PC-9 (cell line): ENCODE results near the gene MIA3. TPM values are rescaled to one million over a fixed set of nuclear protein-coding genes. Genes with fewer than 3 reads are reported as not detected.

ENCODE experiments used
- BruUV-seq: library from RNA; stranded (reverse); fragments of 400-500 nt; replicated peaks from 2 replicates; lab custom pipeline; 2021; lab: Mats Ljungman, UMichigan
- CTCF ChIA-PET: fragments of 300-600 bp; sonication (Branson Sonifier 250); formaldehyde crosslinking; loops from one replicate; lab custom pipeline; 2022; ENCODE audit warnings: antibody characterized with exemption; lab: Charles Lee
- POLR2A ChIA-PET: fragments of 300-600 bp; sonication (Branson Sonifier 250); formaldehyde crosslinking; loops from one replicate; lab custom pipeline; 2022; ENCODE audit warnings: antibody characterized with exemption; ENCODE audit not compliant: unreplicated experiment; lab: Charles Lee
- DNase-seq, 2 experiments: peaks; one replicate each; pipeline versions ENCODE4 v3.0.0 to v3.0.0-alpha.2; 2015 to 2022; ENCODE audit warnings: mixed read lengths in 1 of 2
- H2AFZ ChIP-seq: fragments of 200-600 bp; sonication (generic); 2 replicates; pipeline ENCODE4 v1.8.1; 2017; ENCODE audit warnings: antibody characterized with exemption
- H3F3A ChIP-seq: fragments of 200-600 bp; sonication (generic); 2 replicates; pipeline ENCODE4 v1.8.1; 2017; ENCODE audit warnings: antibody characterized with exemption, mild to moderate bottlenecking, low read depth; ENCODE audit not compliant: insufficient read depth
- H3K27ac ChIP-seq: fragments of 200-600 bp; sonication (generic); 2 replicates; pipeline ENCODE4 v1.6.1; 2016; ENCODE audit warnings: mixed run types
- H3K27me3 ChIP-seq: fragments of 200-600 bp; sonication (generic); 2 replicates; pipeline ENCODE4 v1.6.1; 2016; ENCODE audit warnings: low read depth, mixed run types; ENCODE audit not compliant: insufficient read depth
- H3K36me3 ChIP-seq: fragments of 200-600 bp; sonication (generic); 2 replicates; pipeline ENCODE4 v1.6.1; 2016; ENCODE audit warnings: low read depth, mixed run types
- H3K4me1 ChIP-seq: fragments of 200-600 bp; sonication (generic); replicated peaks from 2 replicates; pipeline ENCODE4 v1.6.1; 2016; ENCODE audit warnings: mixed run types; ENCODE audit not compliant: insufficient read depth
- H3K4me2 ChIP-seq: fragments of 200-600 bp; sonication (generic); 2 replicates; pipeline ENCODE4 v1.6.1; 2017; ENCODE audit warnings: mixed run types
- H3K4me3 ChIP-seq: fragments of 200-600 bp; sonication (generic); 2 replicates; pipeline ENCODE4 v1.6.1; 2016; ENCODE audit warnings: mixed run types
- H3K79me2 ChIP-seq: fragments of 200-600 bp; sonication (generic); 2 replicates; pipeline ENCODE4 v1.6.1; 2017; ENCODE audit warnings: low read depth, mixed run types
- H3K9me2 ChIP-seq: fragments of 200-600 bp; sonication (generic); 2 replicates; pipeline ENCODE4 v1.8.1; 2017; ENCODE audit warnings: mild to moderate bottlenecking; ENCODE audit not compliant: insufficient read depth
- H3K9me3 ChIP-seq: fragments of 200-600 bp; sonication (generic); 2 replicates; pipeline ENCODE4 v1.8.1; 2016; ENCODE audit warnings: low read depth; ENCODE audit not compliant: insufficient read depth
- H4K20me1 ChIP-seq: fragments of 200-600 bp; sonication (generic); 2 replicates; pipeline ENCODE4 v1.8.1; 2017; ENCODE audit not compliant: insufficient read depth
- EZH2 ChIP-seq: fragments of 200-600 bp; sonication (generic); IDR thresholded peaks from 2 replicates; pipeline ENCODE4 v1.8.0; 2017; ENCODE audit warnings: antibody characterized with exemption, low read depth
- intact Hi-C: fragments of 100-400 bp; cut with micrococcal nuclease; formaldehyde crosslinking; loops from one replicate; pipeline ENCODE4 v1.10.0; 2022; ENCODE audit not compliant: unreplicated experiment
- total RNA-seq: library from RNA; stranded (reverse); gene quantifications from 2 replicates; pipeline ENCODE4 v1.2.3, GENCODE V29; 2021
- TF ChIP-seq, protein P1 (sequence below): fragments of 200-600 bp; sonication (generic); conservative IDR thresholded peaks from 2 replicates; pipeline ENCODE4 v1.6.1; 2017; ENCODE audit warnings: mixed run types, antibody characterized with exemption, mild to moderate bottlenecking, moderate library complexity

The MIA3 gene
- total RNA-seq, 1 experiment from 2014 or later, result 65.1 TPM

DNA sequence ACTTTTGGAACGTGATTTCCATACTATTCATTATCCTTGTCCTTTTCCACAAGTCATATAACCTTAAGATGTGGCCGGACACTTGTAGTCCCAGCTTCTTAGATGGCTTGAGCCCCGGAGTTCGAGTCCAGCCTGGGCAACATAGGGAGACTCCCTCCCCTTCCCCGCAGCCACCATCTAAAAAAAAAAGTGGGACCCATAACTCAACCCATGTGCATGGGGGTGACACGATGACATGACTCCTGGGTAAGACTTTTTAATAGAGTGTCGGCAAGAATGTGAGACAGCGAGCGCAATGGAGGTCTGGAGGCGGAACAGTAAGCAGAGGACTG, 25.7 kb downstream of the MIA3 start:
- CTCF ChIA-PET, result no interaction called here
- intact Hi-C loops, result loop anchor here (10.0 kb wide), 1 partner anchor 471 kb away; no protein-coding TSS in a partner anchor
- BruUV-seq, result TSS peak; percentile 100

DNA sequence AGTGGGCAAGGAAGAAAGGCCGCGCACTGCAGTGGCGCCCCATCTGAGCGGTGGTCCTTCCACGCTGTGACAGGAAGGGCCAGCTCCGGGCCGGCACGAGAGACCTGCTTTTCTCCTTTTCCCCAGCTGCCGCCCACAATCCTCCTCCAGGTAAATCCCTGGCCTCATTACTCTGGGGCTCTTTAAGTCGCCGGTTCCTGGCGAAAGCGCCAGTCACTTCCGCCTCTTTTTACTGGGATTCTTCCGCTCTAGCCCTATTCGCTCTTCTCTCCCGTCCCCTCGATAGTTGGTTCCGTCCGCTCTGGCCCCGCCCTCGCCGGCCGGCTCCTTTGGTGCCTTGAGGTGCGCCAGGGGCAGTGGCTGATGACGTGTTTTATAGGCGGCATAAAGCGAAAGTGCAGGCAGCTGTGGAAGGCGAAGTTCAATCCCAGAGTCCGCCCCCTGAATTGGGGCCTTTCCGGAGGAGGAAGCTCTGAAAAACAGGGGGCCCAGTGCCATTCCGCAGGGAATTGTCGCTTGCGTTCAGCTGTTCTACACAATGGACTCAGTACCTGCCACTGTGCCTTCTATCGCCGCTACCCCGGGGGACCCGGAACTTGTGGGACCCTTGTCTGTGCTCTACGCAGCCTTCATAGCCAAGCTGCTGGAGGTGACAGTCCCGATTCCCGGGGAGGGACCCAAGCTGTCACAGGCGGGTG, 26.2 kb downstream of the MIA3 start:
- DNase-seq, result peak; percentile 97 to 99
- POLR2A ChIA-PET, result interaction anchor here (0.5 to 0.8 kb wide), 5 partner anchors 19 to 97 kb away, joined by 3 to 5 read pairs (median 4); no protein-coding TSS in a partner anchor
- CTCF ChIA-PET, result no interaction called here
- H3F3A ChIP-seq, result peaks cover 13% of the 10 kb centered on the region; the same call in 1 of the 2 replicates
- no peaks in the 10 kb centered on the region for H4K20me1 ChIP-seq
- peak overlapping the region; percentile 93 for H3K4me2 ChIP-seq
- H2AFZ ChIP-seq, result peak overlapping the region; percentile 93
- peaks cover 19% of the 10 kb centered on the region for H3K79me2 ChIP-seq
- peaks cover 10% of the 10 kb centered on the region; the same call in 1 of the 2 replicates for H3K36me3 ChIP-seq
- no peaks in the 10 kb centered on the region for H3K9me3 ChIP-seq
- H3K9me2 ChIP-seq, result no peaks in the 10 kb centered on the region
- intact Hi-C loops, result loop anchor here (1.0 to 10.0 kb wide), 3 partner anchors 69 to 471 kb away; no protein-coding TSS in a partner anchor
- no peak for TF ChIP-seq EZH2
- TF ChIP-seq, protein P1, sequence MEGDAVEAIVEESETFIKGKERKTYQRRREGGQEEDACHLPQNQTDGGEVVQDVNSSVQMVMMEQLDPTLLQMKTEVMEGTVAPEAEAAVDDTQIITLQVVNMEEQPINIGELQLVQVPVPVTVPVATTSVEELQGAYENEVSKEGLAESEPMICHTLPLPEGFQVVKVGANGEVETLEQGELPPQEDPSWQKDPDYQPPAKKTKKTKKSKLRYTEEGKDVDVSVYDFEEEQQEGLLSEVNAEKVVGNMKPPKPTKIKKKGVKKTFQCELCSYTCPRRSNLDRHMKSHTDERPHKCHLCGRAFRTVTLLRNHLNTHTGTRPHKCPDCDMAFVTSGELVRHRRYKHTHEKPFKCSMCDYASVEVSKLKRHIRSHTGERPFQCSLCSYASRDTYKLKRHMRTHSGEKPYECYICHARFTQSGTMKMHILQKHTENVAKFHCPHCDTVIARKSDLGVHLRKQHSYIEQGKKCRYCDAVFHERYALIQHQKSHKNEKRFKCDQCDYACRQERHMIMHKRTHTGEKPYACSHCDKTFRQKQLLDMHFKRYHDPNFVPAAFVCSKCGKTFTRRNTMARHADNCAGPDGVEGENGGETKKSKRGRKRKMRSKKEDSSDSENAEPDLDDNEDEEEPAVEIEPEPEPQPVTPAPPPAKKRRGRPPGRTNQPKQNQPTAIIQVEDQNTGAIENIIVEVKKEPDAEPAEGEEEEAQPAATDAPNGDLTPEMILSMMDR, result no peak
- no peaks in the 10 kb centered on the region for H3K27me3 ChIP-seq
- H3K27ac ChIP-seq, result peak overlapping the region; percentile 83
- peaks cover 15% of the 10 kb centered on the region for H3K4me1 ChIP-seq
- peak overlapping the region; percentile 94 for H3K4me3 ChIP-seq
- no TSS peak for BruUV-seq

More for the DNA sequence above, 25.7 kb downstream of the MIA3 start:
- H3K79me2 ChIP-seq, result peaks cover 19% of the 10 kb centered on the region
- no peaks in the 10 kb centered on the region for H4K20me1 ChIP-seq
- no peaks in the 10 kb centered on the region for H3K9me2 ChIP-seq
- peak overlapping the region; percentile 74 for H3K4me2 ChIP-seq
- H3K27ac ChIP-seq, result peak overlapping the region; percentile 83
- H2AFZ ChIP-seq, result peak overlapping the region; percentile 82
- peaks cover 12% of the 10 kb centered on the region; the same call in 1 of the 2 replicates for H3K36me3 ChIP-seq
- TF ChIP-seq, protein P1, result no peak
- TF ChIP-seq EZH2, result no peak
- no peaks in the 10 kb centered on the region for H3K9me3 ChIP-seq
- POLR2A ChIA-PET, result interaction anchor here (0.5 to 0.6 kb wide), 2 partner anchors 18 to 1420 kb away, joined by 3 to 4 read pairs; no protein-coding TSS in a partner anchor
- no peak for DNase-seq
- H3K4me3 ChIP-seq, result peak overlapping the region; percentile 94
- H3K4me1 ChIP-seq, result peaks cover 15% of the 10 kb centered on the region
- no peaks in the 10 kb centered on the region for H3K27me3 ChIP-seq
- peaks cover 13% of the 10 kb centered on the region; the same call in 1 of the 2 replicates for H3F3A ChIP-seq

DNA sequence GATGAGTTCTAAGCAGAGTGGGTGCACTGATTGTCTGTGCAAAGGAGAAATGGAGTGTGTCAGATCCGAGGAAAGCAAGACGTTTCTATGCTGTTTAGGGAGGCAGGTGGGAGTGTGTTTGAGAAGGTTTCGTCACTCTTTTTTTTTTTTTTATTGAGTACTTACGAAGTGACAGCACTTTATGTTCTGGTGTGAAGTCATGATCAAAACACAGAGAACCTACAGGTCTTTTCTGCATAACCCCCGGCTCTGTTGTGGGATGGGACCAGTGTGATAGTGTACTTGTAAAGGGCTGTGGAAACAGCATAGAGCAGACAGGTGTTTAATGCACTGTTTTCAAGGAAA, 26.7 kb downstream of the MIA3 start:
- Histone ChIP-seq H3K27ac (peak overlapping the region; percentile 83), H3K36me3 (peaks cover 8% of the 10 kb centered on the region; the same call in 1 of the 2 replicates), H3F3A (peaks cover 13% of the 10 kb centered on the region; the same call in 1 of the 2 replicates), H3K4me3 (peak overlapping the region; percentile 94), H3K4me2 (peak overlapping the region; percentile 93), H4K20me1 (no peaks in the 10 kb centered on the region), H3K79me2 (peaks cover 19% of the 10 kb centered on the region), H3K9me2 (no peaks in the 10 kb centered on the region), H3K9me3 (no peaks in the 10 kb centered on the region), H3K27me3 (no peaks in the 10 kb centered on the region), H2AFZ (peak overlapping the region; percentile 93), H3K4me1 (peaks cover 15% of the 10 kb centered on the region)
- ChIA-PET CTCF (no interaction called here), POLR2A (interaction anchor here (0.7 to 0.8 kb wide), 4 partner anchors 37 to 97 kb away, joined by 3 to 5 read pairs (median 4); no protein-coding TSS in a partner anchor)
- BruUV-seq, result TSS peak; percentile 87
- DNase-seq, result peak in 1 of 2 experiments; percentile 41
- intact Hi-C loops, result loop anchor here (1.0 to 10.0 kb wide), 3 partner anchors 69 to 470 kb away; no protein-coding TSS in a partner anchor
- TF ChIP-seq, protein P1, result no peak
- TF ChIP-seq EZH2, result no peak
